Stomach (tissue), 4 donors: Measurements from ENCODE around the gene ENOX1.

Source experiments
- CTCF ChIP-seq, 7 experiments: fragments of 450-650 bp in 4 of 7; fragments of 200-600 bp in 3 of 7; sonication (generic) in 3 of 7; IDR thresholded peaks; one replicate each; pipeline ENCODE4 v1.5.1; 2016 to 2019; ENCODE audit warnings: antibody characterized with exemption in 7 of 7, control low read depth in 2 of 7, mild to moderate bottlenecking in 1 of 7
- POLR2AphosphoS5 ChIP-seq, 3 donors: sonication (generic); formaldehyde crosslinking; IDR thresholded peaks; one replicate each; pipeline ENCODE4 v1.6.1; 2016; ENCODE audit warnings: antibody characterized with exemption in 3 of 3

- TF ChIP-seq CTCF (IDR thresholded peaks at IDR 0.05) (no peak), POLR2AphosphoS5 (IDR thresholded peaks at IDR 0.05) (no peak)
Observed at GRCh38 chr13:43279696-43280095, 507.1 kb downstream of the ENOX1 start.
